Femur (tissue), 1 donor: ENCODE data around the gene STON1.
"Not testable (repeated sequence)": the region's sequence is repeated elsewhere in the genome, so short reads cannot be mapped to it uniquely, and the experiment has no call there.

Source experiments
- DNase-seq: peaks from one replicate; pipeline ENCODE4 v3.0.0-alpha.2; 2017

Gene STON1

GRCh38 chr2:48622691-48623090 lies 92.7 kb downstream of the STON1 start:
- not testable (repeated sequence) for DNase-seq

- no peak for DNase-seq
Observed at GRCh38 chr2:48624696-48625095, 94.7 kb downstream of the STON1 start.

GRCh38 chr2:48626047-48626446 lies 96.1 kb downstream of the STON1 start:
- DNase-seq: no peak

GRCh38 chr2:48633143-48633542 lies 103.2 kb downstream of the STON1 start:
- DNase-seq: no peak

DNA sequence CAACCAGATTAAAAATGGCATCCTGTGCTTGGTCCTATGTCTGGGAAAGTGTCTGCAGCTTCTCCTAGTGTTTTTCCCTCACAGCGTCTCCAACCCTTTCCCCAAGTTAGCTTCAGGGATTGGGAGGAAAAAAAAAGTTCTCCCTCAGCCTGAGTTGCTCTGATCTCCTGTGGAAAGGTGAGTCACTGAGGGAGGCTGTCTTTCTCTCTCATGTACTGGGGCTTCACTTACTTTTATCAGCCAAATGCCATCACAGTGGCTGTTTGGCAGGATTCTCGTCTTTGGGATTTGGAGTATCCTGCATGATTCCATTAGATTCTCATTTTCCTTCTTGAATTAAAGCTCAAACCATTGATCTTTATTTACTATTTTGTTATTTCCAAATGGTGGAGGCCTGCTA lies 105.8 kb downstream of the STON1 start:
- no peak for DNase-seq

GRCh38 chr2:48638261-48638660 lies 108.3 kb downstream of the STON1 start:
- no peak for DNase-seq
